HEK293 (cell line): ENCODE data around the gene NCOA3.

Source experiments
- SETDB1 ChIP-seq: IDR thresholded peaks from one replicate; pipeline ENCODE4 v1.6.1; 2017; ENCODE audit warnings: mild to moderate bottlenecking, low read length, moderate library complexity, mixed read lengths; ENCODE audit not compliant: insufficient read length
- ZNF169 ChIP-seq: fragments of 450-650 bp; formaldehyde crosslinking; IDR thresholded peaks from 2 replicates; pipeline ENCODE4 v1.5.1; 2016; ENCODE audit warnings: missing biosample characterization, missing genetic modification characterization
- ZNF433 ChIP-seq: fragments of 450-650 bp; formaldehyde crosslinking; IDR thresholded peaks from 2 replicates; pipeline ENCODE4 v1.5.1; 2016; ENCODE audit warnings: missing biosample characterization, missing genetic modification characterization, low read depth
- ZNF626 ChIP-seq: fragments of 450-650 bp; sonication (Bioruptor Pico); formaldehyde crosslinking; IDR thresholded peaks from 2 replicates; pipeline ENCODE4 v1.5.1; 2018; ENCODE audit warnings: missing biosample characterization, missing genetic modification characterization, inconsistent platforms
- ZNF785 ChIP-seq: fragments of 450-650 bp; formaldehyde crosslinking; IDR thresholded peaks from 2 replicates; pipeline ENCODE4 v1.5.1; 2016; ENCODE audit warnings: missing biosample characterization, missing genetic modification characterization

- TF ChIP-seq ZNF433 (tag by site-specific recombination) (no peak), ZNF626 (tag by site-specific recombination) (no peak), ZNF785 (tag by site-specific recombination) (no peak), SETDB1 (no peak), ZNF169 (tag by site-specific recombination) (no peak)
Measured at GRCh38 chr20:47652794-47653193, 151.1 kb downstream of the NCOA3 start.
